Thymus (tissue), 14 donors: ENCODE results near the gene USP8. TPM values are rescaled to one million over a fixed set of nuclear protein-coding genes. Genes with fewer than 3 reads are reported as not detected.
"Not testable (repeated sequence)": the region's sequence is repeated elsewhere in the genome, so short reads cannot be mapped to it uniquely, and the experiment has no call there.

Source experiments
- DNase-seq, 9 donors: peaks; one replicate each; pipeline ENCODE4 v3.0.0-alpha.2; 2013; ENCODE audit warnings: low spot score in 9 of 9, low read depth in 6 of 9, missing footprints in 1 of 9
- H3K27ac ChIP-seq, 2 donors: one replicate each; pipeline ENCODE4 v1.5.1; 2013; ENCODE audit warnings: control low read depth in 1 of 2, low read depth in 1 of 2, low read length in 1 of 2, mild to moderate bottlenecking in 1 of 2, moderate library complexity in 1 of 2
- H3K27me3 ChIP-seq, 2 donors: one replicate each; pipeline ENCODE4 v1.5.1; 2013; ENCODE audit warnings: low read length in 1 of 2; ENCODE audit not compliant: control insufficient read depth in 2 of 2, insufficient read depth in 1 of 2
- H3K36me3 ChIP-seq, 2 donors: one replicate each; pipeline ENCODE4 v1.5.1; 2013; ENCODE audit warnings: low read length in 1 of 2, mild to moderate bottlenecking in 1 of 2, moderate library complexity in 1 of 2; ENCODE audit not compliant: control insufficient read depth in 2 of 2, insufficient read depth in 2 of 2
- H3K4me1 ChIP-seq, 2 donors: one replicate each; pipeline ENCODE4 v1.5.1; 2013; ENCODE audit warnings: low read length in 2 of 2; ENCODE audit not compliant: control insufficient read depth in 2 of 2, insufficient read depth in 2 of 2
- H3K4me3 ChIP-seq, 2 donors: one replicate each; pipeline ENCODE4 v1.5.1; 2013; ENCODE audit warnings: low read length in 2 of 2, control low read depth in 1 of 2, mild to moderate bottlenecking in 1 of 2
- H3K9me3 ChIP-seq, 2 donors: one replicate each; pipeline ENCODE4 v1.5.1; 2013; ENCODE audit warnings: low read length in 1 of 2, mild to moderate bottlenecking in 1 of 2; ENCODE audit not compliant: control insufficient read depth in 2 of 2, insufficient read depth in 1 of 2
- WGBS: extraction: QIAGEN DNeasy Blood & Tissue Kit; methylation state at CpG from one replicate; pipeline ENCODE4 v1.1.7; 2013; 5-methylcytosine and 5-hydroxymethylcytosine counted together
- long read RNA-seq, 10 donors: transcript quantifications; one replicate each; lab custom pipeline, GENCODE V29; 2026
- polyA plus RNA-seq: library from polyadenylated mRNA; stranded (reverse); fragments of 200-250 nt; gene quantifications from one replicate; pipeline ENCODE4 v1.2.3, GENCODE V29; 2013
- total RNA-seq: library from RNA; stranded (reverse); fragments of 120-200 nt; gene quantifications from one replicate; pipeline ENCODE4 v1.2.4, GENCODE V29; 2013
- donor health status: healthy.

The USP8 gene
- 37.4 TPM for total RNA-seq
- 29.9 TPM for polyA plus RNA-seq
- long read RNA-seq, donor 1, partial matches to known transcripts, result 0 of 1 reads
- long read RNA-seq, donor 1, other reads (novel, unspliced or antisense), result 0 of 1 reads
- long read RNA-seq, donor 2, result 0 reads
- long read RNA-seq, donor 3, partial matches to known transcripts, result 0 of 2 reads
- long read RNA-seq, donor 3, other reads (novel, unspliced or antisense), result 0 of 2 reads
- long read RNA-seq, donor 4, result 0 reads
- long read RNA-seq, donor 5, full-length matches to known transcripts, result 4 of 79 reads
- long read RNA-seq, donor 5, partial matches to known transcripts, result 75 of 79 reads
- long read RNA-seq, donor 5, other reads (novel, unspliced or antisense), result 0 of 79 reads
- long read RNA-seq, donor 6, result 0 reads
- long read RNA-seq, donor 7, result 0 reads
- long read RNA-seq, donor 8, result 0 reads
- long read RNA-seq, donor 9, result 0 reads
- long read RNA-seq, donor 10, partial matches to known transcripts, result 5 of 5 reads
- long read RNA-seq, donor 10, other reads (novel, unspliced or antisense), result 0 of 5 reads

GRCh38 chr15:50424066-50424890 is at the start of gene USP8:
Gene USP8, plus strand, starts transcription at chr15:50424405. Its CDS starts 14,669 bp downstream, at chr15:50439074.
- H3K4me1 ChIP-seq, result peaks cover 5 to 6% of the 10 kb centered on the region in 2 donors
- no peaks in the 10 kb centered on the region for H3K9me3 ChIP-seq
- H3K27me3 ChIP-seq, result no peaks in the 10 kb centered on the region
- DNase-seq, result peak; percentile 89 to 97 (median 93)
- H3K36me3 ChIP-seq, result peaks cover 0 to 6% of the 10 kb centered on the region in 2 donors
- under 1% methylated on average over 55 of the region's 55 CpGs for WGBS
- H3K4me3 ChIP-seq, result peak within 1 kb of the TSS; percentile 90 to 95
- peak within 1 kb of the TSS; percentile 92 to 93 for H3K27ac ChIP-seq

GRCh38 chr15:50377867-50378751 is 46.1 kb upstream of the USP8 start:
- peak in 1 of 9 donors; percentile 23 for DNase-seq
- H3K36me3 ChIP-seq, result no peaks in the 10 kb centered on the region
- WGBS, result 93% methylated on average over 3 of the region's 3 CpGs
- H3K4me1 ChIP-seq, result peaks cover 0 to 3% of the 10 kb centered on the region in 2 donors
- H3K4me3 ChIP-seq, result no peak overlapping the region
- no peaks in the 10 kb centered on the region for H3K9me3 ChIP-seq
- H3K27me3 ChIP-seq, result no peaks in the 10 kb centered on the region
- no peak overlapping the region for H3K27ac ChIP-seq

- Histone ChIP-seq H3K4me3 (no peak overlapping the region), H3K4me1 (peaks cover 0 to 3% of the 10 kb centered on the region in 2 donors), H3K36me3 (no peaks in the 10 kb centered on the region), H3K9me3 (no peaks in the 10 kb centered on the region), H3K27ac (no peak overlapping the region), H3K27me3 (no peaks in the 10 kb centered on the region)
- 96% methylated on average over 1 of the region's 1 CpG for WGBS
- no peak for DNase-seq
These were observed 45.4 kb upstream of the USP8 start for GRCh38 chr15:50378776-50379175.

- H3K4me3 ChIP-seq, H3K4me1 ChIP-seq, H3K36me3 ChIP-seq, H3K9me3 ChIP-seq, H3K27me3 ChIP-seq, DNase-seq, H3K27ac ChIP-seq: not testable (repeated sequence)
- WGBS, result 98% methylated on average over 7 of the region's 7 CpGs
These were observed 44.8 kb upstream of the USP8 start for GRCh38 chr15:50379413-50379812.

GRCh38 chr15:50380089-50380488 is 44.1 kb upstream of the USP8 start:
- Histone ChIP-seq H3K4me1 (peaks cover 0 to 3% of the 10 kb centered on the region in 2 donors), H3K36me3 (no peaks in the 10 kb centered on the region), H3K9me3 (no peaks in the 10 kb centered on the region), H3K27ac (no peak overlapping the region), H3K4me3 (no peak overlapping the region), H3K27me3 (no peaks in the 10 kb centered on the region)
- DNase-seq, result no peak
- 52% methylated on average over 1 of the region's 1 CpG for WGBS

GRCh38 chr15:50381438-50381837 is 42.8 kb upstream of the USP8 start:
- DNase-seq, result no peak
- Histone ChIP-seq H3K9me3 (no peaks in the 10 kb centered on the region), H3K36me3 (no peaks in the 10 kb centered on the region), H3K27ac (no peak overlapping the region), H3K4me3 (no peak overlapping the region), H3K4me1 (peaks cover 0 to 3% of the 10 kb centered on the region in 2 donors), H3K27me3 (no peaks in the 10 kb centered on the region)
- 96% methylated on average over 1 of the region's 1 CpG for WGBS

GRCh38 chr15:50382408-50382807 is 41.8 kb upstream of the USP8 start:
- not testable (repeated sequence) for DNase-seq, H3K27me3 ChIP-seq, H3K9me3 ChIP-seq, H3K27ac ChIP-seq, H3K4me1 ChIP-seq, H3K36me3 ChIP-seq, H3K4me3 ChIP-seq
- WGBS, result 50% methylated on average over 5 of the region's 5 CpGs

GRCh38 chr15:50390554-50391264 is 33.5 kb upstream of the USP8 start:
- Histone ChIP-seq H3K9me3 (no peaks in the 10 kb centered on the region), H3K27ac (no peak overlapping the region), H3K4me1 (no peaks in the 10 kb centered on the region), H3K27me3 (no peaks in the 10 kb centered on the region), H3K36me3 (no peaks in the 10 kb centered on the region), H3K4me3 (no peak overlapping the region)
- WGBS, result 76% methylated on average over 4 of the region's 4 CpGs
- DNase-seq, result no peak
